Mesenchymal stem cell (in vitro differentiated cells and primary cell): ENCODE results near the gene TLX3.

ENCODE experiments used
- DNase-seq: peaks from one replicate; pipeline ENCODE4 v3.0.0-alpha.2; 2013
- H2AFZ ChIP-seq: one replicate; pipeline ENCODE4 v1.6.1; 2013; ENCODE audit warnings: low read depth, mild to moderate bottlenecking, control low read depth, inconsistent platforms, low read length, moderate library complexity
- H2AK5ac ChIP-seq: 2 replicates; pipeline ENCODE4 v1.6.1; 2013; ENCODE audit warnings: low read length, moderate library complexity, mild to moderate bottlenecking, inconsistent platforms; ENCODE audit not compliant: severe bottlenecking
- H2BK120ac ChIP-seq: one replicate; pipeline ENCODE4 v1.6.1; 2013; ENCODE audit warnings: low read depth, mild to moderate bottlenecking, inconsistent platforms, low read length, moderate library complexity
- H2BK12ac ChIP-seq, 2 experiments: one replicate each; pipeline ENCODE4 v1.6.1; 2013; ENCODE audit warnings: inconsistent platforms in 2 of 2, low read length in 2 of 2, mild to moderate bottlenecking in 2 of 2, moderate library complexity in 2 of 2, control low read depth in 1 of 2
- H2BK15ac ChIP-seq: one replicate; pipeline ENCODE4 v1.6.1; 2013; ENCODE audit warnings: mild to moderate bottlenecking, low read depth, inconsistent platforms; ENCODE audit not compliant: poor library complexity, severe bottlenecking
- H2BK5ac ChIP-seq: 2 replicates; pipeline ENCODE4 v1.6.1; 2013; ENCODE audit warnings: low read depth, mild to moderate bottlenecking, low read length, control low read depth, inconsistent platforms; ENCODE audit not compliant: poor library complexity, severe bottlenecking
- H3K14ac ChIP-seq, 2 experiments: one replicate each; pipeline ENCODE4 v1.6.1; 2013; ENCODE audit warnings: inconsistent platforms in 2 of 2, low read length in 2 of 2, control low read depth in 1 of 2, mild to moderate bottlenecking in 1 of 2, moderate library complexity in 1 of 2
- H3K18ac ChIP-seq, 2 experiments: one replicate each; pipeline ENCODE4 v1.6.1; 2013; ENCODE audit warnings: inconsistent platforms in 2 of 2, low read length in 2 of 2, control low read depth in 1 of 2, low read depth in 1 of 2, mild to moderate bottlenecking in 1 of 2
- H3K23ac ChIP-seq, 2 experiments: one replicate each; pipeline ENCODE4 v1.6.1; 2013; ENCODE audit warnings: inconsistent platforms in 2 of 2, low read length in 2 of 2, mild to moderate bottlenecking in 2 of 2, moderate library complexity in 2 of 2, control low read depth in 1 of 2
- H3K27ac ChIP-seq: 2 replicates; pipeline ENCODE4 v1.5.1; 2013; ENCODE audit warnings: mild to moderate bottlenecking, moderate library complexity, low read length, control low read depth, inconsistent platforms; ENCODE audit not compliant: poor library complexity, severe bottlenecking
- H3K27me3 ChIP-seq, 2 experiments: 2 replicates each; pipeline versions ENCODE4 v1.6.1 to v1.7.0; 2013; ENCODE audit warnings: low read length in 2 of 2, mild to moderate bottlenecking in 2 of 2, moderate library complexity in 2 of 2, control low read depth in 1 of 2, inconsistent platforms in 1 of 2; ENCODE audit not compliant: control insufficient read depth in 1 of 2, insufficient read depth in 1 of 2
- H3K36me3 ChIP-seq, 2 experiments: 2 replicates each; pipeline versions ENCODE4 v1.6.1 to v1.7.0; 2013; ENCODE audit warnings: low read length in 2 of 2, control low read depth in 1 of 2, inconsistent platforms in 1 of 2, low read depth in 1 of 2, mild to moderate bottlenecking in 1 of 2; ENCODE audit not compliant: insufficient read depth in 2 of 2, control insufficient read depth in 1 of 2
- H3K4ac ChIP-seq, 2 experiments: one replicate each; pipeline ENCODE4 v1.6.1; 2013; ENCODE audit warnings: inconsistent platforms in 2 of 2, low read length in 2 of 2, mild to moderate bottlenecking in 2 of 2, moderate library complexity in 2 of 2, control low read depth in 1 of 2, low read depth in 1 of 2
- H3K4me1 ChIP-seq: 2 replicates; pipeline ENCODE4 v1.6.1; 2013; ENCODE audit warnings: low read depth, low read length, control low read depth; ENCODE audit not compliant: control insufficient read depth, insufficient read depth
- H3K4me2 ChIP-seq: 2 replicates; pipeline ENCODE4 v1.6.1; 2013; ENCODE audit warnings: low read length, mild to moderate bottlenecking, inconsistent platforms; ENCODE audit not compliant: poor library complexity, severe bottlenecking
- H3K4me3 ChIP-seq, 2 experiments: 2 replicates each; pipeline versions ENCODE4 v1.5.1 to v1.7.0; 2013; ENCODE audit warnings: low read length in 2 of 2, mild to moderate bottlenecking in 2 of 2, control low read depth in 1 of 2, low read depth in 1 of 2; ENCODE audit not compliant: insufficient read depth in 1 of 2
- H3K79me1 ChIP-seq: replicated peaks from 2 replicates; pipeline ENCODE4 v1.6.1; 2013; ENCODE audit warnings: mild to moderate bottlenecking, control low read depth, low read length, inconsistent platforms; ENCODE audit not compliant: poor library complexity, severe bottlenecking
- H3K9ac ChIP-seq: 2 replicates; pipeline ENCODE4 v1.7.0; 2013; ENCODE audit warnings: mild to moderate bottlenecking, low read length, moderate library complexity
- H3K9me3 ChIP-seq: 2 replicates; pipeline ENCODE4 v1.7.0; 2013; ENCODE audit warnings: mild to moderate bottlenecking, low read length; ENCODE audit not compliant: control insufficient read depth
- H4K8ac ChIP-seq: one replicate; pipeline ENCODE4 v1.6.1; 2013; ENCODE audit warnings: inconsistent platforms, mild to moderate bottlenecking, low read length, moderate library complexity
- H4K91ac ChIP-seq: one replicate; pipeline ENCODE4 v1.6.1; 2013; ENCODE audit warnings: mild to moderate bottlenecking, low read length, inconsistent platforms
- WGBS: methylation state at CpG from one replicate; pipeline ENCODE4 v1.1.7; 2013; ENCODE audit warnings: mixed read lengths; 5-methylcytosine and 5-hydroxymethylcytosine counted together

Gene TLX3

GRCh38 chr5:171271798-171272197 lies 37.2 kb upstream of the TLX3 start:
- H2BK120ac ChIP-seq: no peak overlapping the region
- H3K4ac ChIP-seq: no peak overlapping the region
- H3K27ac ChIP-seq: peak overlapping the region; percentile 35
- DNase-seq: no peak
- no peak overlapping the region for H3K4me3 ChIP-seq
- H3K14ac ChIP-seq: no peak overlapping the region
- H3K9me3 ChIP-seq: no peaks in the 10 kb centered on the region
- H2AFZ ChIP-seq: no peak overlapping the region
- no peak overlapping the region for H2BK15ac ChIP-seq
- no peak overlapping the region for H3K23ac ChIP-seq
- H3K36me3 ChIP-seq: no peaks in the 10 kb centered on the region
- no peak overlapping the region for H3K4me2 ChIP-seq
- H2BK12ac ChIP-seq: no peak overlapping the region
- no peak overlapping the region for H4K8ac ChIP-seq
- peaks cover 2% of the 10 kb centered on the region for H3K4me1 ChIP-seq
- peak overlapping the region; percentile 81 for H2AK5ac ChIP-seq
- no peaks in the 10 kb centered on the region for H3K79me1 ChIP-seq
- no peak overlapping the region for H2BK5ac ChIP-seq
- H4K91ac ChIP-seq: no peak overlapping the region
- H3K18ac ChIP-seq: no peak overlapping the region
- 100% methylated on average over 3 of the region's 3 CpGs for WGBS
- H3K27me3 ChIP-seq: no peaks in the 10 kb centered on the region
- H3K9ac ChIP-seq: no peak overlapping the region

DNA sequence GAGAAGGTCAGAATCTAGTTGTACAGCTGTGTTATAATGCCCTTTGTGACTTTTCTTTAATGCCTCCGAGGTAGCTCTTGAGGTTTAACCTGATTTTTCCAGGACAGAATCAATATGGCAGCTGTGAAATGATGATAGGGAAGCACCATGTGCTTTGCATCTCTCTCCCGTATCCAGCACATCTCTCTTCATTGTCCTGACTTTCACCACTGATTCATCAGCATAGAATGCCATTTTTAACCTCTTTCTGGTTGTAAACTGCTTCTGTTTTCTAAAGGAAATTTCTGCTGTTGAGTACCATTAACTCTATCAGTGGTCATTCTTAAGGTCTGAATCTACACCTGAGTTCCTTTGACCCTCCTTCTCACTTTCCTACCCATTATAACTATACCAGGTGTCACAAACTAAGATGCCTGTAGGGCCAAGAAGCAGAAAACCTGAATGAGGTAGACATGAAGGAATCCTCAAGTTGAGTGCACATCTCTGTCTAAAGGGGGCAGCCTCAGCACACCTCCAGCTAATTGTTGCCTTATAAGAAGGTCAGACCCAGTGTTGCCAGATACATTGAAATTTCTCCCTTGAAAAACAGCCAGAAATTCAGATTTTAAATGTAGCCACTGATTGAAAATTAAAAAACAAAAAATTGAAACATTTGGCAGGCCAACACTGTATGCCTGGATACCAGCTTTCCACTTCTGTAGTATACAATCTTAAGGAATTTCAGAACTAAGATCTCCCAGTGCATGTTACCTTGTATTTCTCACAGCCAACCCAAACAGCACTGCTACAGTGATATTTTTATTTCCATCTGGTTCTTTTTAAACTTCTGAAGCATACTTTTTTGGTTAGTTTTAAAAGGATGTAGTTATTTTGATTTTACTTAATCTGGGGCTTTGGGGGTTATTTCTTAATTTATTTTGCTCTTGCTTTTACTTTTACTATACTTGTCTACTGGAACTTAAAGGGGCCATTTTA lies 35.8 kb upstream of the TLX3 start:
- Histone ChIP-seq H3K4me2 (no peak overlapping the region), H3K9me3 (no peaks in the 10 kb centered on the region), H2AK5ac (peak overlapping the region; percentile 4), H3K79me1 (no peaks in the 10 kb centered on the region), H2BK12ac (no peak overlapping the region), H3K4ac (no peak overlapping the region), H3K4me3 (no peak overlapping the region), H3K23ac (no peak overlapping the region), H4K91ac (no peak overlapping the region), H3K27ac (no peak overlapping the region), H2AFZ (no peak overlapping the region), H4K8ac (no peak overlapping the region), H3K14ac (no peak overlapping the region), H3K27me3 (no peaks in the 10 kb centered on the region), H3K36me3 (no peaks in the 10 kb centered on the region), H2BK15ac (no peak overlapping the region), H3K4me1 (peaks cover 2% of the 10 kb centered on the region), H2BK120ac (no peak overlapping the region), H3K18ac (no peak overlapping the region), H2BK5ac (no peak overlapping the region), H3K9ac (no peak overlapping the region)
- DNase-seq: peak; percentile 16
- 70% methylated on average over 2 of the region's 2 CpGs for WGBS

- H2AK5ac ChIP-seq: no peak overlapping the region
- 84% methylated on average over 5 of the region's 5 CpGs for WGBS
- H3K27ac ChIP-seq: no peak overlapping the region
- no peak overlapping the region for H2BK15ac ChIP-seq
- no peak overlapping the region for H2BK120ac ChIP-seq
- H3K4me1 ChIP-seq: no peaks in the 10 kb centered on the region
- no peak for DNase-seq
- no peak overlapping the region for H3K23ac ChIP-seq
- no peak overlapping the region for H3K18ac ChIP-seq
- no peaks in the 10 kb centered on the region for H3K9me3 ChIP-seq
- no peak overlapping the region for H2BK5ac ChIP-seq
- no peaks in the 10 kb centered on the region for H3K79me1 ChIP-seq
- H4K8ac ChIP-seq: no peak overlapping the region
- no peak overlapping the region for H2AFZ ChIP-seq
- H3K4me3 ChIP-seq: no peak overlapping the region
- no peak overlapping the region for H2BK12ac ChIP-seq
- H3K14ac ChIP-seq: no peak overlapping the region
- H3K27me3 ChIP-seq: no peaks in the 10 kb centered on the region
- H4K91ac ChIP-seq: no peak overlapping the region
- no peak overlapping the region for H3K4ac ChIP-seq
- no peak overlapping the region for H3K4me2 ChIP-seq
- H3K9ac ChIP-seq: no peak overlapping the region
- H3K36me3 ChIP-seq: no peaks in the 10 kb centered on the region
Observed at GRCh38 chr5:171275841-171276544, 33.1 kb upstream of the TLX3 start.

DNA sequence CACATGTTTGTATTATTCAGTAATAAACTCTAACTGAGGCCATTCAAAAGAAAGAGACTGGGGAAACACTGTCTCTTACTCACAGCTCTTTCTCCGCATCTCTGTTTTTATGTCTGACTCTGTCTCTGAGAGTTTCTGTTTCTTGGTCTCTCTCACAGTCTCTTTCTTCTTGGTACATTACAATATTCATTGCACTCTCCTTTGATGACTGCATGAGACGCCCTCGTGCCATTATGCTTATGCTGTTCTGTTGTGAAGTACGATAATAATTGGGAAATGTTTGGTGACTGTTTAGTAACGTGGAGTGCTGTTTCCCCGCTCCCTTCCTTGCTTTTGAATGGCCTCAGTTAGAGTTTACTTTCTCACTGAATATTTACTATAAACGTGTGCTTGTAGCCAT lies 25.3 kb upstream of the TLX3 start:
- Histone ChIP-seq H2AFZ (no peak overlapping the region), H3K36me3 (no peaks in the 10 kb centered on the region), H3K4ac (no peak overlapping the region), H4K91ac (no peak overlapping the region), H3K9me3 (no peaks in the 10 kb centered on the region), H4K8ac (no peak overlapping the region), H3K14ac (no peak overlapping the region), H3K27me3 (peaks cover 0 to 10% of the 10 kb centered on the region in 2 experiments), H2AK5ac (no peak overlapping the region), H3K9ac (no peak overlapping the region), H2BK12ac (no peak overlapping the region), H2BK15ac (no peak overlapping the region), H3K4me3 (no peak overlapping the region), H3K23ac (no peak overlapping the region), H2BK5ac (no peak overlapping the region), H3K4me1 (no peaks in the 10 kb centered on the region), H3K79me1 (no peaks in the 10 kb centered on the region), H3K4me2 (no peak overlapping the region), H3K27ac (no peak overlapping the region), H3K18ac (no peak overlapping the region), H2BK120ac (no peak overlapping the region)
- 86% methylated on average over 7 of the region's 7 CpGs for WGBS
- DNase-seq: no peak
